Type B pancreatic cell (in vitro differentiated cells): ENCODE measurements around the gene SLAMF1. TPM values are rescaled to one million over a fixed set of nuclear protein-coding genes. Genes with fewer than 3 reads are reported as not detected.

ENCODE experiments used
- DNase-seq: peaks from one replicate; pipeline ENCODE4 v3.0.0; 2021; ENCODE audit warnings: mixed read lengths; ENCODE audit not compliant: unreplicated experiment; ENCODE audit errors: extremely low spot score
- H3K27ac Mint-ChIP-seq: 2 replicates; pipeline ENCODE4 v1.8.0; 2021; ENCODE audit warnings: mild to moderate bottlenecking, mixed read lengths
- H3K27me3 Mint-ChIP-seq: 2 replicates; pipeline ENCODE4 v1.8.0; 2021; ENCODE audit warnings: mixed read lengths
- H3K36me3 Mint-ChIP-seq: 2 replicates; pipeline ENCODE4 v1.8.0; 2021; ENCODE audit warnings: mixed read lengths
- H3K4me1 Mint-ChIP-seq: one replicate; pipeline ENCODE4 v1.8.0; 2021; ENCODE audit warnings: mixed read lengths; ENCODE audit not compliant: unreplicated experiment
- H3K4me3 Mint-ChIP-seq: 2 replicates; pipeline ENCODE4 v1.8.0; 2021; ENCODE audit warnings: mild to moderate bottlenecking, mixed read lengths
- H3K9me3 Mint-ChIP-seq: 2 replicates; pipeline ENCODE4 v1.8.0; 2021; ENCODE audit warnings: mixed read lengths
- total RNA-seq: library from RNA; stranded (reverse); gene quantifications from 2 replicates; pipeline ENCODE4 v1.2.1, GENCODE V29; 2021; ENCODE audit warnings: low replicate concordance
- TF ChIP-seq, protein P1 (sequence below): fragments of 200-600 bp; sonication (generic); conservative IDR thresholded peaks from 2 replicates; pipeline ENCODE4 v1.5.0; 2021; ENCODE audit warnings: antibody characterized with exemption, mild to moderate bottlenecking

SLAMF1 gene
- total RNA-seq, 1 donor from 2014 or later = not detected

DNA sequence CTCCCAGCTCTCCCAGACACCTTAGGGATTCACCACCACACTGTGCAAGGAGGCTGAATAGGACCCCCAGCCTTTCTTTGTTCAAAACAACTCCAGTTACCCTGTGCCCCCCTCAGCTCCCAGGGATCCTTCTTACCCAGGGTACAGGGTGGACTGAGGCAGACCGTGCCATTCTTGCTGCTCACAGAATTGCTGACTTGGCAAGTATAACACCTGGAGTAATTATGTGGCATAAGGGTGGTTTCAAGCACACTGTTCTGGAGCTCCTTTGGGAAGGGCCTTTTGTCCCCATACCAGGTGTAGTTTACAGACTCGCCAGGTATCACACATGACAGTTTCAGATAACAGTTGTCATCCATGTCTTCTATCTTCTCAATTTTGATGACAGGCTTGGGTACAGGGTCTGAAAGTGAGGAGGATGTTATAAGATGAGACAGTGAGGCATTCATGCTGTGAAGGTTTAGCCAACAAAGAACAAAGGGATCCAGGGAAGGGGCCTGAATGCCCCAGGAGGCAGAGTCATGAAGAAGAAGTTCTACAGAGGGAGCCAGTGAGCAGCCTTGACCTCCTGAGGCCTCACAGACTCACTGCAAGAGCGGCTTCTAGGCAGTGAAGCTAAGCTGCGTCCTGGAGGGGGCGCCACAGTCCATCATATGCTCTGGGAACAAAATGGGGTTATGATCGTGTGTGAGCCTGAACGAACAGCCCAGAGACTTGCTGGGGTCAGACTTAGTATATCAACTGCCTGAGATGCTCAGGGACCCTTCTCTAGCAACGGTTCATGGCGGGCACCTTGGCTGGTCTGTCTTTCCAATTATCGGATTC lies 34.4 kb upstream of the SLAMF1 start:
- Mint-ChIP-seq H3K27me3 (peaks cover 28% of the 10 kb centered on the region), H3K4me3 (no peak overlapping the region), H3K4me1 (no peaks in the 10 kb centered on the region), H3K27ac (peak overlapping the region; percentile 10), H3K9me3 (peaks cover 7% of the 10 kb centered on the region), H3K36me3 (no peaks in the 10 kb centered on the region)
- TF ChIP-seq, protein P1, sequence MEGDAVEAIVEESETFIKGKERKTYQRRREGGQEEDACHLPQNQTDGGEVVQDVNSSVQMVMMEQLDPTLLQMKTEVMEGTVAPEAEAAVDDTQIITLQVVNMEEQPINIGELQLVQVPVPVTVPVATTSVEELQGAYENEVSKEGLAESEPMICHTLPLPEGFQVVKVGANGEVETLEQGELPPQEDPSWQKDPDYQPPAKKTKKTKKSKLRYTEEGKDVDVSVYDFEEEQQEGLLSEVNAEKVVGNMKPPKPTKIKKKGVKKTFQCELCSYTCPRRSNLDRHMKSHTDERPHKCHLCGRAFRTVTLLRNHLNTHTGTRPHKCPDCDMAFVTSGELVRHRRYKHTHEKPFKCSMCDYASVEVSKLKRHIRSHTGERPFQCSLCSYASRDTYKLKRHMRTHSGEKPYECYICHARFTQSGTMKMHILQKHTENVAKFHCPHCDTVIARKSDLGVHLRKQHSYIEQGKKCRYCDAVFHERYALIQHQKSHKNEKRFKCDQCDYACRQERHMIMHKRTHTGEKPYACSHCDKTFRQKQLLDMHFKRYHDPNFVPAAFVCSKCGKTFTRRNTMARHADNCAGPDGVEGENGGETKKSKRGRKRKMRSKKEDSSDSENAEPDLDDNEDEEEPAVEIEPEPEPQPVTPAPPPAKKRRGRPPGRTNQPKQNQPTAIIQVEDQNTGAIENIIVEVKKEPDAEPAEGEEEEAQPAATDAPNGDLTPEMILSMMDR = peak; percentile 75
- no peak for DNase-seq

DNA sequence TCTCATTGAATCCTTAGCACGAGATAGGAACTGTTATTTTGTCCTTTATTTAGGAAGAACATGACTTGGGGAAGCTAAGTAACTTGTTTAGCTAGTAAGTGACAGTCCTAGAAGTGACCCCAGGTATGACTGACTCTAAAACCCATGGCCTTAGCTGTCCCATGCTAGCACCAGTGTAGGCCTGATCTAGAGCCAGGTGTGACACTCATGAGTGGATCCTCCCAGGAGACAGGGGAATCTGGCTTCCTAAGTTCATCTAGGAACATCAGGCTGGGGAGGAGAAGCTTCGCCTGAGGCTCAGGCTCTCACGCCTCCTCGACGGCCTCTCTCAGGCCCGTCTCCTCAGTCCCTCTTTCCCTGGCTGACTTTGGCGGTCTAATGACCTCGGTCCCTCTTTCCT lies 33.6 kb upstream of the SLAMF1 start:
- no peaks in the 10 kb centered on the region for H3K36me3 Mint-ChIP-seq
- TF ChIP-seq, protein P1 = no peak
- no peak overlapping the region for H3K27ac Mint-ChIP-seq
- H3K27me3 Mint-ChIP-seq = peaks cover 28% of the 10 kb centered on the region
- no peaks in the 10 kb centered on the region for H3K4me1 Mint-ChIP-seq
- H3K9me3 Mint-ChIP-seq = peaks cover 4% of the 10 kb centered on the region
- no peak for DNase-seq
- no peak overlapping the region for H3K4me3 Mint-ChIP-seq

GRCh38 chr1:160679893-160680292 lies 33.0 kb upstream of the SLAMF1 start:
- Mint-ChIP-seq H3K27me3 (peaks cover 27% of the 10 kb centered on the region), H3K4me3 (no peak overlapping the region), H3K36me3 (no peaks in the 10 kb centered on the region), H3K27ac (no peak overlapping the region), H3K9me3 (peaks cover 4% of the 10 kb centered on the region), H3K4me1 (no peaks in the 10 kb centered on the region)
- TF ChIP-seq, protein P1 = no peak
- DNase-seq = no peak

DNA sequence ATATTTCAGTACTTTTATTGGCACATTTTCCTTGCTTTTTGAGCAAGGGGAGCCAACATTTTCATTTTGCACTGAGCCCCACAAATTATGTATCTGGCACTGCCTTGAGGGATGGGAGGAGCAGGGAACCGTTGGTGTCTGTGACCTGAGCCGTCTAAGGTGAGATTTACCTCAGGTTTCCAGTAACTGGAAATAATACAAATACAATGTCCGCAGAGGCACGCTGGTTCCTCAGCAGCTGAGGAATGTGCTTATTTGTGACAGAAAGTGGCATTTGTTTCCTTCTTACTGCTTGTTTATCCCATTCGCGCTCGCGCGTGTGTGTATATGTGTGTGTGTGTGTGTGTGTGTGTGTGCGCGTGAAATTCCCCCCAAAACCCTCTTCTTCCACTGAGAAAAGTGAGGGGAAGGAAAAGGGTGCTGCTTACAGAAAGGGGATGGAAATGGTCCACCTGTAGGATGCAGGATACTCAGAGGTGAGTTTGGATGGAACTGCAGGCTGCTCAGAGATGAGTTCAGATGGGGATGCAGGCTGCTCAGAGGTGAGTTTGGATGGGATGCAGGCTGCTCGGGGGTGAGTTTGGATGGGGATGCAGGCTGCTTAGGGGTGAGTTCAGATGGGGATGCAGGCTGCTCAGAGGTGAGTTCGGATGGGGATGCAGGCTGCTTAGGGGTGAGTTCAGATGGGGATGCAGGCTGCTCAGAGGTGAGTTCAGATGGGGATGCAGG lies 30.2 kb upstream of the SLAMF1 start:
- H3K9me3 Mint-ChIP-seq = peaks cover 4% of the 10 kb centered on the region
- H3K4me1 Mint-ChIP-seq = no peaks in the 10 kb centered on the region
- no peak for DNase-seq
- no peaks in the 10 kb centered on the region for H3K36me3 Mint-ChIP-seq
- TF ChIP-seq, protein P1 = no peak
- peaks cover 26% of the 10 kb centered on the region for H3K27me3 Mint-ChIP-seq
- H3K27ac Mint-ChIP-seq = no peak overlapping the region
- no peak overlapping the region for H3K4me3 Mint-ChIP-seq

GRCh38 chr1:160675641-160676410 lies 29.0 kb upstream of the SLAMF1 start:
- Mint-ChIP-seq H3K4me1 (no peaks in the 10 kb centered on the region), H3K4me3 (no peak overlapping the region), H3K9me3 (no peaks in the 10 kb centered on the region), H3K36me3 (no peaks in the 10 kb centered on the region), H3K27ac (no peak overlapping the region), H3K27me3 (peaks cover 22% of the 10 kb centered on the region)
- TF ChIP-seq, protein P1 = peak; percentile 85
- no peak for DNase-seq
